Stimulated activated CD8-positive, alpha-beta memory T cell treated with anti-CD3 and anti-CD28 coated beads, Interleukin-12 subunit alpha, Interleukin-12 subunit beta, amount 100 ng/mL, for 24 hours (primary cell): ENCODE data around the gene RNU7-1.

Experiments used
- DNase-seq: peaks from one replicate; pipeline ENCODE4 v3.0.0-alpha.2; 2020; ENCODE audit errors: extremely low read depth

RNU7-1 gene

DNA sequence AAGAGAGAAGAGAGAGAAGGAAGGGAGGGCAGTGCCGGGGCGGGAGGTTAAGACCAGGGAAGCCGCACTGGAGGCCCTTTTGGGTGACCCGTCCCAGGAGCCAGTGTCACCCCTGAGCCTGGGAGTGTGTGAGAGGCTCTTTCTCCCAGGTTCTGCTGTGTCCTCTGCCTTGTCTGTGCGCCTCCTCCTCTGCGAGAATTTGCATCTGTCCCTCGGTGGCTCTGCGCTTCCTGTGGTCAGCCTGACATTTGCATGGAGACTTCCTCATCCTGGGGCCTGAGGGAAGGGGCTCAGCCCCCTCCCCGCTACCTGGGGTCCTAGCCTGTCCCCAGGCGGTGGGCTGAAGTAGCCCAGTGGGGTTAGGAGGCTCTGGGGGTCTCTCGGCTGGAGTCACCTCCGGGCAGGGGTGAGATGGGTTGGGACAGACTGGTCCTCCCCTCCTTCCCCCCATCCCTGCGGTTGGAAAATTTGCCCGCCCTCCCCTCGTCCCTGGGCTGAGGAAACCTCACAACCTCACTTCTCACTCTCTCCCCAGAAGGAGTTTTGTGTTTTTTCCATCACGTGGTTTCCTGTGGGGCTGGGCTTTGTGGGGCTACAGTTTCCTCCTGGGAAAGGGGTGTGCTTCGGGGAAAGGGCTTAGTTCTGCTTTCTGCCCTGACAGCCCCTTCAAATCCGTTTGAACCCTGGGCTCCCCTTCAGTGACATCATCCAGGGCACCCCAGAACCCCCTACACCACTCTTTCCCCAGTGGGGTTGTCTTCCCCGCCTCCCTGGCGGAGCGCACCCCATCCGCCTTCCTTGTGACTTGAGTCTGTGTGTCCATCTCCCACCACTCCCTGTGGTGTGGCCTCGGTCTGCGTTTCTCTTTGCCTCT, 10.1 kb downstream of the RNU7-1 start:
- peak; percentile 70 for DNase-seq

DNA sequence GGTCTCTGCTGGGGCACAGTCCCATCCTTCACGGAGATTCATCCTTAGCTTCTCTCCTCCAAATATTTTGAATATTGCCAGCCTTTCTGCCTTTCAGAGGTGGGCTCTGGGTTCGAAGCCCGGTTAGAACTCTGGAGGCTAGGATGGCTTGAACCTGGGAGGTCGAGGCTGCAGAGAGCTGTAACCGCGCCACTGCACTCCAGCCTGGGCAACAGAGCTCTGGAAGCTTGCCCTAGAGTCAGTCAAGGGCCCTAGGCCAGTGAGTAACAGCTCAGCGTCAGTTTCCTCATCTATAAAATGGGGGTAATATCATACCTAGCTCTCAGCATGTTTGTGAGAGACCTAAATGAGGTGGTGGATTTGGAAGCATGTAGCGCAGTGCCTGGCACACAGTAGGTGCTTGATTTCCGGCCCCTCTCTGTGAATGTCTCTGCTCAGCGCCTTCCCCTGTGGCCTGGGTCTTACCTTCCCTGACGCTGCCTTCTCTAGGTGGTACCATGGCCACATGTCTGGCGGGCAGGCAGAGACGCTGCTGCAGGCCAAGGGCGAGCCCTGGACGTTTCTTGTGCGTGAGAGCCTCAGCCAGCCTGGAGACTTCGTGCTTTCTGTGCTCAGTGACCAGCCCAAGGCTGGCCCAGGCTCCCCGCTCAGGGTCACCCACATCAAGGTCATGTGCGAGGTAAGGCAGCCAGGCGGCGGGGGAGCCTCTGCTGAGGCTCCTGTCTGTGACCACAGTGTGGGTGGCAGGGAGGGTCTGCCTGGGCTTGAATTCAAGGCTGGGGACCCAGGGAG, 10.9 kb downstream of the RNU7-1 start:
- no peak for DNase-seq

DNA sequence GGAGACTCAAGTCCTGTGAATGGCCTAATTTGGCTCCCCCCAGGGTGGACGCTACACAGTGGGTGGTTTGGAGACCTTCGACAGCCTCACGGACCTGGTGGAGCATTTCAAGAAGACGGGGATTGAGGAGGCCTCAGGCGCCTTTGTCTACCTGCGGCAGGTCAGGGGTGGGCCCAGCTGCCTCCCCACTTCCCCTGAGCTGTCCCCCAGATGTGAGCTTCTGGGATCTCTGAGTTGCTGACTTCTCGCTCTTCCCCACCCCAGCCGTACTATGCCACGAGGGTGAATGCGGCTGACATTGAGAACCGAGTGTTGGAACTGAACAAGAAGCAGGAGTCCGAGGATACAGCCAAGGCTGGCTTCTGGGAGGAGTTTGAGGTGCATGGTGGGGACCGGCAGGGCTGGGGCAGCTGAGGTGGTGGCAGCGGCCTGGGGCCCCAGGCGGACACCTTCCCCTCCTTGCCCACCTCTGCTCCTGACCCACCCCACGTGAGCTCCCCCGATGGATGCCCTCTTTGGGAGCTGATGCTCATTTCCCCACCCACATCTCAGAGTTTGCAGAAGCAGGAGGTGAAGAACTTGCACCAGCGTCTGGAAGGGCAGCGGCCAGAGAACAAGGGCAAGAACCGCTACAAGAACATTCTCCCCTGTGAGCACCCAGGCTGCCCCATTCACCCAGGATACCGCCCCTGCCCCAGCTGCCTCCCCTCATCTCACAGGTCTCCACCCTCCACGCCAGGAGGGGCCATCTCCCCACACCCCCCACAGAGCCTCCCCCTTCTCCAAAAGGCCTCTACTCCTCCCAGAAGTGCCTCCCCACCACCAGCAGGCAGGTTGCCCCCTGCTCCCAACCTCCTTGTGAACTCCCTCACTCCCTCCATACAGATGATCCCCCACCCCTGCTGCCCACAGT, 11.7 kb downstream of the RNU7-1 start:
- no peak for DNase-seq

DNA sequence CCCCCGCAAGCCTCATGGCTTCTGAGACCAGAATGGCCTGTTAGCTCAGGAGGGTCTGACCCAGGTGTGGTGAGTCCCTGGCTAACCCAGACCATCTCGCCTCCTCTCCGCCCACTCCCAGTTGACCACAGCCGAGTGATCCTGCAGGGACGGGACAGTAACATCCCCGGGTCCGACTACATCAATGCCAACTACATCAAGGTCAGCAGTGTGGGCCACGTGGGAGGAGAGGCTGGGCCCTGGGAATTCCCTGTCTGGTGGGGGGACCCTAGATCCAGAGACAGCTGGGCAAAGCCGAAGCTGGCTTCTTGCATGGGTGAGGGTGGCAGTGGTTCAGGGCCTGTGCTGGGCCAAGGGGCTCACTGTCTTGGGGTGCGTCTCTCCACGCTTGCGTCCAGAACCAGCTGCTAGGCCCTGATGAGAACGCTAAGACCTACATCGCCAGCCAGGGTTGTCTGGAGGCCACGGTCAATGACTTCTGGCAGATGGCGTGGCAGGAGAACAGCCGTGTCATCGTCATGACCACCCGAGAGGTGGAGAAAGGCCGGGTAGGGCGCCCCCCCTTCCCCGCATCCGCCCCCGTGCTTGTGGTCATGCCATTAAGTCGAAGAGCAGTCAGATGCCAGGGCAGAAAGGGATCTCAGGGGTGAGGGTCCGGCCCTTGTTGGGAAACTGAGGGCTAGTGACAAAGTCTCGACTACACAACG, 12.6 kb downstream of the RNU7-1 start:
- DNase-seq, result no peak

DNA sequence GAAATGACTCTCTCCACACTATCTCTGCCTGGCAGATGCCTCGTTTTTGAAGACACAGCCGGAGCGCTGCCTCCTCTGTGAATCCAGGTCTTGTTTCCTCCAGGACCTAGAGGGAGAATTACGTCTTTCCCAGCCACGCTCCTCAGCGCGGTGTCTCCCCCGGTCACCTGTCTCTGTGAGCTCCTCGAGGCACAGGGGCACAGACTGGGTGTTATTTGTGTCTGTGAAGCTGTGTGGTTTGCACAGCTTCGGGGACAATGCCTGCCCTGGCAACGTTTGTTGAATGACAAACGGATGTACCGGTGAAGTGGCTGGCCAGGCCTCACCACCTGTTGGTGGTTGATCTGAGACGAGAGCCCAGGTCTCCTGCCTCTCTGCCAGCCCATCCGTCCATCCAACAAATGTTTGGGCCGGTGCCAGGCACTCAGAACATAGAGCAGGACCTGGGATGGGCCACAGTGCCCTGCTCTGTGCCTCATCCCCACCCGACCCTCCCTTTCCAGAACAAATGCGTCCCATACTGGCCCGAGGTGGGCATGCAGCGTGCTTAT, 13.6 kb downstream of the RNU7-1 start:
- DNase-seq, result no peak

DNA sequence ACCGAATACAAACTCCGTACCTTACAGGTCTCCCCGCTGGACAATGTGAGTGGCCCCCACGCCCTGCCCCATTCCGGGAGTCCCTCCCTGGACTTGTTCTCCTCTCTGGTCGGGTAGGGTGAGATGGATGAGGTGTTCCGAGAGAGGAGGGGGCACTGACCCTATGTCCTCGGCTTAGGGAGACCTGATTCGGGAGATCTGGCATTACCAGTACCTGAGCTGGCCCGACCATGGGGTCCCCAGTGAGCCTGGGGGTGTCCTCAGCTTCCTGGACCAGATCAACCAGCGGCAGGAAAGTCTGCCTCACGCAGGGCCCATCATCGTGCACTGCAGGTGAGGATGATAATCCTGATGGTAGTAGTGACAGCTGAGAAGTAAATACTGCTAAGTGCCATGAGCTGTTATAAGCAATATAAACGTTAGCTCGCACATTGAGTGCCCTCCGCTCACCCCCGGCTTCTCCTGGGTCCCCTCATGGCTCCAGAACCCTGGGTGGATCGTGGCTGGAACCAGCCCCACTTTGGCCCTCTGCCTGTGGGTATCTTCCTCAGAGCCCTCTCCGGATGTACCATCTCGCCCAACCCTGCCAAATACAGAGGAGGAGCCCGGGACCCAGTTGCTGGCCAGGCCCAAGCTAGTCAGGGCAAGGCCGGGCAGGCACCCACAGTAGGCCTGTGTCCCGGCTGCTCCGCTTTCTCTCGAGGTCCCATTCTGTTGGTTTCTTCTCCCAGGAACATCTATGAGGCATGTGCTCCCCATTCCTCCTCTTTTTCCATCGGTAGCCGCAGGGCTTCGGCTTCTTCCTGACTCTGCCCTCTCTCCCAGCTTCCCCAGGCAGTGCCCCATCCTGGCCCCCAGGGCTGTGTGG, 14.4 kb downstream of the RNU7-1 start:
- no peak for DNase-seq

DNA sequence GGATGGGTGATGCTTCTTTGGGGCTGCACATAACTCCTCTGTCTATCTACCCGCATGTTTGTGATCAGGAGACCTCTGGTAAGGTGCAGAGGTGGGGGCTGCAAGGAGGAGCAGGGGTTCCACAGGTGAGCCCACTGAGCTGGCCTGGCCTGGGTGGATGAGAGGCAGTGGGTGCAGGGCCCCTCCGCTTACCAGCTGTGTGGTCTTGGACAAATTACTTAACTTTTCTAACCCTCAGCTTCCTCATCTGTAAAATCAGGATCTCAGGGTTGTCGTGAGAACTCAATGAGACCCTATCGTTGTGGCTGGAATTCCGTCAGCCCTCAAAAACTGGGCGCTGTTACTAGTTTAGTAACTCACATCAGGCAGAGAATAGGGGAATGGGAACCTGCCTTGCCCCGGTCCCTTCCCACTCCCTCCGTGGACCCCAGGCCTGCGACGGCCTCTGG, 15.0 kb downstream of the RNU7-1 start:
- no peak for DNase-seq

DNA sequence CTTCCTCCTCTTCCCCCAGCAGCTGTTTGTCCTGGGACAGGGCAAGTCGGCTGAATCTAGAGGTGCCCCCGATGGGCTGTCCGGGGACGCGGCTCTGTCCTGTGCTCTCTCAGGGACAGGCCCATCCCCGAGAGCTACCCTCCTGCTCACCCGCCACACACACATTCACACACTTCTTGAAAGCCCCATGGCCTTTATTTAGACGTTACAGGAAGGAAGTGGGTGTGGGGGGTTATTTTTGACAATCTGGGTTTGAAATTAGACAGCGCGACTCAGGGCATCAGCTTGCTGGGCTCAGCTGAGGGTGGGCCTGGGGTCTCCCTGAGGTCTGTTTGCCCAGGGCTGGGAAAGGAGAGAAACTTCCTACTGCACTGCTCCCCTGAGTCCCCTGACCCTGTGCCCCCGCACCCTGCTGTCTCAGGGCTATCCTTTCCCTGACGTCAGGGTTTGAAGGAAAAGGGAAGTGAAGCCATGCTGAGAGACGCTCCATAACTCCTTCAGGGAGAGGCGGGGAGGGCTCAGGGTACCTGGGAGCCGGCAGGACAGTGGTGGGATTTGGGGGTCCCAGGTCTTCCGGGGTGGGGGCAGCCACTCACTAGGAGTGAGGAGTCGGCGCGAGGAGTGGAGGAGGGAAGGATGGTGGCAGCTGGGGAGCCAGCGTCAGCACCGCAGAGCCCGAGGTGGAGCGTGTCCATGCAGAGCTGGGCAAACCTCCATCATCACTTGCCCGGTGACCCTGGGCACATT, 15.6 kb downstream of the RNU7-1 start:
- no peak for DNase-seq

DNA sequence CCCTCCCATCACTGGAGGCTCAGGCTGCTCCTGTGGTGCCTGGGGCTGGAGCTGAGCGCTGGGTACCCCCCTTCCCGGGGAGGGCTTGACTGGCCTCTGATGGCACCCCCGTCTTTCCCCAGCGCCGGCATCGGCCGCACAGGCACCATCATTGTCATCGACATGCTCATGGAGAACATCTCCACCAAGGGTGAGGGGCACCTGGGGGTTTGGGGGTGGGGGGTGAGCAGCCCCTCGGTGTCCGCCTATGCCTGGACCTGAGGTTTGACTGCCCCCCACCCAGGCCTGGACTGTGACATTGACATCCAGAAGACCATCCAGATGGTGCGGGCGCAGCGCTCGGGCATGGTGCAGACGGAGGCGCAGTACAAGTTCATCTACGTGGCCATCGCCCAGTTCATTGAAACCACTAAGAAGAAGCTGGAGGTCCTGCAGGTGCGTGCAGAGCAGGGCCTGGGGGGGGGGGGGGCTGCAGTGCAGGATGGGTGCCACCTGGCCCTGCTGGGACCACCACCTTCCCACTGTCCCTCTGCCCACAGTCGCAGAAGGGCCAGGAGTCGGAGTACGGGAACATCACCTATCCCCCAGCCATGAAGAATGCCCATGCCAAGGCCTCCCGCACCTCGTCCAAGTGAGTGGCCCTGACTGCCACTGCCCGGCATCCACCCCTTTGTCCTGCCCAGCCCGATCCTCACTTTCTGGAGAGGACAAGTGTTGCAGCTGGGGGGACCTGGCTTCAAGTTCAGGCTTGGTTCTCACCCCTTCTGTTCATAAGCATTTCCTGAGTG, 16.4 kb downstream of the RNU7-1 start:
- no peak for DNase-seq

DNA sequence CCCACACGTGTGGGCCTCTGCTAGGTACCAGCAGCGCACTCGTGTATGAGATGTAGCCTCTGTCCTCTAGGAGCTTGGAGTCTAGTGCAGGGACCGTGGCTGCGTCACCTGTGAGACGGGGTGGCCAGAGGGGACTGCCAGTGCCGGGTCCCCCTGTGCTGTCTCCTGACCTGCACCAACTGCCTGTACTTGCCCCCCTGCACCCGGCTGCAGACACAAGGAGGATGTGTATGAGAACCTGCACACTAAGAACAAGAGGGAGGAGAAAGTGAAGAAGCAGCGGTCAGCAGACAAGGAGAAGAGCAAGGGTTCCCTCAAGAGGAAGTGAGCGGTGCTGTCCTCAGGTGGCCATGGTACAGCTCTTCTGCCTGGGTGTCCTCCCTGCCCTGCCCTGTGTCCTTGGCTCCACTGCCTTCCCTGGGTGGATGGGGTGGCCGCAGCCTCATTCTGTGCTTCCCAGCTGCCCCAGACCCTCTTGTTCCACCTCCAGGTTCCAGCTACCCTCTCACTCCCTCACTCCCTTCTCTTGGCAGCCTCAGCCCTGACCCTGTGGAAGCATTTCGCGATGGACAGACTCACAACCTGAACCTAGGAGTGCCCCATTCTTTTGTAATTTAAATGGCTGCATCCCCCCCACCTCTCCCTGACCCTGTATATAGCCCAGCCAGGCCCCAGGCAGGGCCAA, 17.1 kb downstream of the RNU7-1 start:
- no peak for DNase-seq

DNA sequence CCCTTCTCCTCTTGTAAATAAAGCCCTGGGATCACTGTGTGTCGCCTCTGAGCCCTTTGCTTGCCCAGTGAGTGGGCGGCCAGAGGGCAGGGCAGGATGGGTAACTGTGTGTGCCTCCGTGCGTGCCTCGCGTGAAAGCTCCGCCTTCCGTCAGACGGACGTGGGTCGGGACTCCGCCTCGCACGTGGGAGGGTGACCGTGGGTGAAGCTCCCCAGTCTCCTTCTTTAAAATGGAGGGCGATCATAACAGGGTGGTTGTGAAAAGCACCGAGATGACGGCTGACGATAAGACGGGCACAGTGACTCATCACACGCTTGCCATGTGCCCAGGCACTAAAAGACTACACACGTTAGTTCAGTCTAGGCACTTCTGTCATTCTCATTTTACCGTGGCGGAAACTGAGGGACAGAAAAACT, 17.7 kb downstream of the RNU7-1 start:
- peak; percentile 83 for DNase-seq

DNA sequence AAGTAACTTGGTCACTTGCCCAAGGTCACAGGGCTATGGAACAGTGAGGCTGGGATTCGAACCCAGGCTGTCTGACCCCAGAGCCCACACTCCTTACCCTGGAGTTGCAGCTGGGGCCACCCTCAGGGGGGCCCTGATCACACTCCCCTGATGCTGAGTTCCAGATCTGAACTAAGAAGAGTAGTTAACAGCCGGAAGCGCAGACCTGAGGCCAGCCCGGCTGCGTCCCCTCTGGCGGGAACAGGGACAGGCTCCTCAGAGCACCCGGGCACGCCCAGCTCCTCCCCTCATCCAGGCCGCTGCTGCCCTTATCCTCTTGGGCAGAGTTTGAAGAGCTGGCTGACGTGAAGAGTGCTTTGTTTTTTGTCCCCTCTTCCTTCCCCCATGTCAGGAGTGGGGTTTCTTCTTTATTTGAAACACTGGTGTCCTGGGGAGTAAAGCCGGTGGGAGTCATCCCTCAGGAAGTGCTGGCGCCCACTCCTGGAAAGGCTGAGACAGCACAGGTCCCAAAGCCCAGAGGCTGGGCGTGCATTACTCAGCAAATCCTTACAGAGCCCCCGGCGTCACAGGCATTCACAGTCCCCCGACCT, 18.2 kb downstream of the RNU7-1 start:
- no peak for DNase-seq

DNA sequence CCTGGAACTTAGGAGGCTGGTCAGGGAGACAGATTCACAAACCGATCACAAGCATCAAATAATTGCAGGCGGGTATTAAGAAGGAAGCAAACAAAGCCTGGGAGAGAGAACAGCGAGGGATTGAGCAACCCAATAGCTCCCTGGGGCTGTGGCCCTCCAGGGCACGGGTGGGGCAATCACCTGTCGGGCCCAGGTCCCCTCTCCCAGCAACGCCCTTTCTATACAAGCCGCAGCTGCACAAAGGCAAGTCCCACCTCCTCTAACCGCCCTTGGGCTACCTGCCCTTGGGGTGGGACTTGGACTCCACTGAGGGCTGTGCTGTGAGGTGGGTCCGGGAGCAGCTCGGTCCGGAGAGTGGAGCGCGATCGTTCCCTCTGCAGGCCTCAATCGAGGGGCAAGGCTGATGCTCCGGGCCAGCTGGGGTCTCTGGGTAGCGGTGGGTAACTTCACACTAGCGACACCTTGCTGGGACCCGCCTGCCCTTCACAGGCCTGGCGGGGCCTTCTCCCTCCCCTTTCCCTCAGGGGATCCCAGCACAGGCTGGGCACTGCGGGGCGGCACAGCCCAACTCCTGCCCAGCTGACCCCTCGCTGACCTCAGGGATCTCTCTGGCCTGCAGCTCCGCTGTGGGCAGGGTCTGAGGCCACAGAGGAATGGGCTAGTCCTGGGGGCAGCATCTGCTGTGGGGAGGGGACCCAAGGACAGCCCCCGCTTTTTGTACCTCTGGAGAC, 18.8 kb downstream of the RNU7-1 start:
- DNase-seq, result no peak

DNA sequence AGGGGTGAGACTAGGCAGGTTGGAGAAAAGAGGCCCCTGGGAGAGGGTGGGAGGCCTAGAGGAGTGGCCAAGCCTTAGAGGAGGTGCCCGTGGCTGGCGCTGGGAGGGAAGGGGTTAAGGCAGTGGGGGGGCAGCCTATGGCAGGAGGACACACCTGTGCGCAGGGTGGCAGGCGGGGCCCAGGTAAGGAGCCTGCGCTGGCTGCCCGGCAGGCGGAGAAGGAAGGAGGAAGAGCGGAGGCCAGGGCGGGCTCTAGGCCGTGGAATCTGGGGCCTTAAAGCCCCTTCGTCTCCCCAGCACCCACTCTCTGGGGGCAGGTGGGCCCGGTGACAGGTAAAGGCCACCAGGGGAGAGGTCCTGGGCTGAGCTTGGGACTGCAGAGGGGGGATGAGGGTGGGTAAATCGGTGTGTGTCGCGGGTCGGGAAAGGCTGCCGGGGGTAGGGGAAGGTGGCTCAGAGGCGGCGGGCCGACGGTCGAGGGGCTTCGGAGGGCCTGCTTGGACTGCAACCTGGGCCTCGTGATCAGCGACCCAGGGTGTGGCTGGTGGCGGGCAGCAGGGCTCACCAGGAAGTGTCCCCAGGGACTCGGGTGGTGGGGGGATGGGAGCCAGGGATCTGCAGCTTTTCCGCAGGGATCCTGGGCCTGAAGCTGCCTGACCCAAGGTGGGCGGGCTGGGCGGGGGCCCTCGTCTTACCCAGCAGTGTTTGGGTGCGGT, 19.6 kb downstream of the RNU7-1 start:
- no peak for DNase-seq

DNA sequence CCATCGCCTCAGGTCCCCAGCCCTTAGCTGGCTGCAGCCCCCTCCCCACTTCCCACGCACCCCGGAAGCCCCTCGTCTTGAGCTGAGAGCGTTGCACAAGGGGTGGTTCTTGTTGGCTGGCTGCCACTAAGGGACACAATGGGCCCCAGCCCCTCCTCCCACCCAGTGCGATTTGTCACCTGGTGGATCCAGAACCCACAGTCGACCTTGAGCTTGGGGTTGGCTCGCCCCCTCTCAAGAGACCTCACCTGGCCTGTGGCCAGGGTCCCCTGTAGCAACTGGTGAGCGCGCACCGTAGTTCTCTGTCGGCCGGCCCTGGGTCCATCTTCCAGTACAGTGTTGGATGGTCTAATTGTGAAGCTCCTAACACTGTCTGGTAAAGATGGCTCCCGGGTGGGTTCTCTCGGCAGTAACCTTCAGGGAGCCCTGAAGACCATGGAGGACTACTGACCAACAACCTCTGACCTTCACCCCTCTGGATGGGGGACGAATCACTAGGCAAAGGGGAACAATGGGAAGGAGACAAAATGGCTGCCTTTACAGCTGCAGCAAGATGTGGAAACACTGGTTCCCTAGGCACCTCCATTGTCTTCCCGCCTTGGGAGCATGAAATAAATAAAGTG, 20.3 kb downstream of the RNU7-1 start:
- no peak for DNase-seq

DNA sequence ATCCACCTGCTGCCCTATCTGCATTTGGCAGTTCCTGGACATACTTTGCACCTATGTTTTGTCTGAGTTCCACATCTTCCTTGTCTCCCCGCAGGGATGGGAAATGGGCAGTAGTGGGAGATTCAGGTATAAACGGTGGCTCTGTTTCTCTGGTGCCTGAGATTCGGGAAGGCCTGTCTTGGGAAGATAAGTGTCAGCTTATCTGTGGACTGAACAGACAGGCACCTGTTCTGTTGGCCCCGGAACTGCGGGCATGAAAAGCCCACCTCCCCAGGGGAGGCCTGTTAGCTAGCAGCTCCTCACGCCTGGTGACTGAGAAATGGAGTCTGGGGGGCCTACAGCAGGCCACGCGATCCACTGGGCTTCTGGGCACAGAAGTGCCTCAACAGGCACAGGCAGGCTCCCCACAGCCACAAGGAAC, 21.0 kb downstream of the RNU7-1 start:
- DNase-seq, result no peak
